ENCODE results near the gene PKHD1. TPM values are rescaled to one million over a fixed set of nuclear protein-coding genes. Genes with fewer than 3 reads are reported as not detected.

PKHD1 gene
- total RNA-seq, 1 donor from 2014 or later = 67.1 TPM

DNA sequence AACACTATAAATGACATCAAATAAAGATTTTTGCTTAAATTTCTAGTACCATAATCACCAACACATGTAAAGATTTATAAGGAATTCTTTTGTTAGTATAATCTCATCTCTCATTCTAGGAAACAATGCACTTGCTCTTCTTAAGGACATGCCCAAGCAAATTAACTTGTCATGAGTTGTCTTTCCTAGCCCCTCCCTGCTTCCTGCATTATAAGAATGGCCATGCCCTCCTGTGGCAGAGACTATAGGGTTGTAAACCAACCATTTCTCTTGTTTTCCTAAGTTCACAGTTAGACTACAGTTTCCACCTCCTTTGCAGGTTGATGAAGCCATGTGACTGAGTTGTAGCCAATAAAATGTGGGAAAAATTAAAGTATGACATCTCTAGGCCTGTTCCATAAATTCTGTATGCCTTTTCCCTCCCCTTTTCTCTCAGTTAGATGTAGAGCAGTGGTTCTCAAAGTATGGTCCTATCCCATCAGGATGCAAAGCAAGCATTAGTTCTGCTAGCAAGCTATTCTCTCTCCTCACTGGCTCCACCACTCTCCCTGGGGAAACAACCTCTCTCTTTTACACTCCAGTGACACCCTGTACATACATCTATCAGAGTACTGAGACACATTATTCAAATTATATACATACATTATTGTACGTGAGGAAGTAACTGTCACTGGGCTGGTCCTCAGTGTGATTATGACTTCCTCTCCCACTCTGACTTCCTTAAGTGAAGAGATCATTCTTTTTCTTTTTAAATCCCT lies 295.0 kb downstream of the PKHD1 start:
- no peak for DNase-seq (ENCODE audit: low read depth)

GRCh38 chr6:51790946-51791345 lies 296.5 kb downstream of the PKHD1 start:
- DNase-seq (ENCODE audit: low read depth) = no peak

DNA sequence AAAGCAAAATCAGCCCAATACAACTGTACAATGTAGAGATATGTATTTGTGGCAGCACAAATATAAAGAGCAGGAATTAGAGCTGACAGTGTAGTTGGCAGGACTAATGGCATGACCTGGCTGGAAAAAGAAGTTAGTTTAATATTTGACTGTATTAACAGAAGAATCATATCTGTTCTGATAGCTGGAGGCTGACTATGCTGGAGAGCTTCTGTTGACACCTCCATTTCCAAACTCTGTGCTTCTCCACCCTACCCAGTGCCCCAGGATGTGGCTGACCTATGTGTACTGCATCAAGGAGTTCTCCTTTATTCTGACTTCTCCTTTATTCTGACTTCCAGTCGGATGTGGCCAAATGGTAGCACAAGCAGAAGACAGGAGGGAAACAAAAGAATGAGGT lies 299.3 kb downstream of the PKHD1 start:
- no peak for DNase-seq (ENCODE audit: low read depth)

- DNase-seq (ENCODE audit: low read depth) = peak; percentile 84
These were observed 308.7 kb downstream of the PKHD1 start for GRCh38 chr6:51778666-51779065.

GRCh38 chr6:51777618-51778017 lies 309.8 kb downstream of the PKHD1 start:
- no peak for DNase-seq (ENCODE audit: low read depth)

DNA sequence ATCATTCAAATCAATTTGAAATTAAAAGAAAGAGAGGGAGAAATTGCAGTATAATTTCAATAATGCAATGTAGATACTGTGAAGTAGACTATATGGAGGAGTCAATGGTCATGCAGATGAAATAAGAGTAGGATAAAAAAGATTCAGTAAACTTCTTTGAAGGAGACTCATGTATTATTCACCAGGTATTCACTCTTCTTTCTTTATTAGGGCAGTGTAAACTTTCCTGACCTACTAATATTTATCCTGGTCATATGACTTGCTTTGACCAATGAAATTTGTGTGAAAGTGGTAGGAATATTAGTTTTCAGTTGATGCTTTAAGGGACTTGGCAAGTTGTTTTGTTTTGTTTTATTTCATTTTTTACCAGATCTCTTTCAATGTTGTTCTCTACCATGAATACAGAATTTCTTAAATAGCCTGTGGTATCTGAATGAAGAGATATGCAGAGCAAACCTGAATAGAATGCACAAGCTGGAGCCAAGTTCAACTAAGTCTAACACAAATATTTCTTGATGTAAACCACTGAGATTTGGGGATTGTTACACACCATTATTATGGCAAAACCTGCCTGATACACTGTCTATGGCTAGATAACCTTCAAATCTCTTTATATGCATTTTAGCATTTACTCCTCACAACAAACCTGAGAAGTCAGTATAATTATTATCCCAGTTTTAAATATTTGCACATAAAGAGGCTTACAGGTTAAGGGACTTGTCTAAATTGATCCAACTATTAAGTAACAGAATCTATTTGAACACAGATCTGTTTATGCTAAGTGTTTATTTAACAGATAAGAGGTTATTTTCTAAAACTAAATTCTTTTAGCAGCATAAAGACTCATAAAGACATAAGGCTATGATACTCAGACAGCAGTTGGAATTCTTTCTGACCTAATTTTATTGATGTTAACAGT lies 311.2 kb downstream of the PKHD1 start:
- DNase-seq (ENCODE audit: low read depth) = no peak

GRCh38 chr6:51768087-51768486 lies 319.3 kb downstream of the PKHD1 start:
- peak; percentile 19 for DNase-seq (ENCODE audit: low read depth)

GRCh38 chr6:51765230-51765629 lies 322.2 kb downstream of the PKHD1 start:
- DNase-seq (ENCODE audit: low read depth) = no peak

GRCh38 chr6:51753635-51754034 lies 333.8 kb downstream of the PKHD1 start:
- no peak for DNase-seq (ENCODE audit: low read depth)

DNA sequence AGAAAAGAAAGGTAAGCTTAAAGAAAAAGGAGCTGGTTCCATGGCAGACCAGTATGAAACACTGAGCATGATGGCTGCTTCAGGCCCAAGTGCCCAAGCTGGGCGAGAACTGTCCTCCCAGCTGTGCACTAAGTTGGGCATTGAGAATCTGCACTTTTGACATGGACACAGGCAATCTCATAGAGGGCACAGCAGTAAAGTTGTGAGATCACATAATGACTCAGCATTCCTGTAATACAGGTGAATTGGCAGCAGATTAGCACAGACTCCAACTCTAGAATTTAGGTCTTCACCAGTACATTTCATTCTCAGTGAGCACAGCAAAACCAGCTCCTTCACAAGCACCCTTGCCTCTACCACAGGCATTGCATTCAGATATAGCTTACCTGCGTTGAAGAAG lies 343.4 kb downstream of the PKHD1 start:
- peak; percentile 50 for DNase-seq (ENCODE audit: low read depth)

GRCh38 chr6:51740658-51741057 lies 346.8 kb downstream of the PKHD1 start:
- DNase-seq (ENCODE audit: low read depth) = no peak

- DNase-seq (ENCODE audit: low read depth) = no peak
These were observed 348.8 kb downstream of the PKHD1 start for GRCh38 chr6:51738614-51739013.

- DNase-seq (ENCODE audit: low read depth) = no peak
These were observed 349.6 kb downstream of the PKHD1 start for GRCh38 chr6:51737580-51738360.

DNA sequence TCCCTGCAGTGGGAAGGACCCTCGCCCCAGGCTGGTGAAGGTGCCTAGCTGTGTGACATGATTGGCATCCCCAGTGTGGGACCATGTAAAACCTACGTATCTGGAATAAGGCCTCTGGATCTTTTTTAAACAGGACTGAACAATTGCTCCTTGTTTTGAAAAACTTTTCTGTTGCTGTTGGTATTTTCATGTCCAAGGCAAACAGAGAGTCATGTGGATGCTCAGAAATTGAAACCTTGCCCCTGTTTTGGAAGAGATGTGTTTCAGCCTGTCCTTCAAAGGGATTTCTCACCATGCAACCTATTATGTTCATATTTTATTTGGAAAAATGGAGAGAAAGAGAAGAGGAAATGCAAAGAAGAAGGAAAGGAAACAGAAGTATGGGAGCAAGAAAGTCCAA lies 362.3 kb downstream of the PKHD1 start:
- DNase-seq (ENCODE audit: low read depth) = no peak

DNA sequence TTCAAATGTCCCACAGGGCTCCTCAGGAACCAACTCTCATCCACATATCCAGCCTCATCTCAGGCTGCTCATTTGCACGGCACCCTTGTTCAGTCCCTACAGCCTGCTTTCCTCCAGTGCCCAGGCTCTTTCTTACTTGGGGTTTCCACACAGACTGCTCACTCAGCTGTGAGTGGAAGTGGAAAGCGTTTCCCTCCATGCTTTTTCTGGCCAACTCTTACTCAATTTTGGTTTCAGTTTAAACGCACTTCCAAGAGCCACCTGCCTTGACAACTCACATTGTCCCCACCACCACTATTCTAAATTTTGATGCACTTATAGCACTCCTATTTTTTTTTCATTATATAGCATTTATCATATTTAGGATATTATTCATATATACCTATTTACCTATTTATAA lies 367.1 kb downstream of the PKHD1 start:
- DNase-seq (ENCODE audit: low read depth) = no peak

- DNase-seq (ENCODE audit: low read depth) = peak; percentile 23
These were observed 368.1 kb downstream of the PKHD1 start for GRCh38 chr6:51719297-51719696.

- DNase-seq (ENCODE audit: low read depth) = no peak
These were observed 368.9 kb downstream of the PKHD1 start for GRCh38 chr6:51718533-51718932.

GRCh38 chr6:51717477-51717876 lies 369.9 kb downstream of the PKHD1 start:
- DNase-seq (ENCODE audit: low read depth) = no peak

DNA sequence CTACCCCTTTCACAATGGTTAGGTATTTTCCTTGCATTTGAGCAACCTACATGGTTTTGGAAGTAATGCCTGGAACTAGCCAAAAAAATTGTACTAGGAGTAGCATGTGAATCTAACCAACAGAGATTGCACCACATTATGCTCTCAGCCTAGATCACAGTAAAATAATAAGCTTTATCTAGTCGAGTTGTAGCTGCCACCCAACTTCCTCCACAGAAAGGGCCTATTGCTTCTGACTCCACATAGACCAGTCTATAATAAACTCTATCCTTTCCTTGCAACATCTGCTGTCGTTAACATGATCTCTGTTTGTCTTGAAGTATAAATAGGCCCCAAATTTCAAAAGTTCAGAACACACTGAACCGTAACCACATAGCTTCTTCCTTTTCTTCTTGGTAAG lies 375.5 kb downstream of the PKHD1 start:
- no peak for DNase-seq (ENCODE audit: low read depth)

DNA sequence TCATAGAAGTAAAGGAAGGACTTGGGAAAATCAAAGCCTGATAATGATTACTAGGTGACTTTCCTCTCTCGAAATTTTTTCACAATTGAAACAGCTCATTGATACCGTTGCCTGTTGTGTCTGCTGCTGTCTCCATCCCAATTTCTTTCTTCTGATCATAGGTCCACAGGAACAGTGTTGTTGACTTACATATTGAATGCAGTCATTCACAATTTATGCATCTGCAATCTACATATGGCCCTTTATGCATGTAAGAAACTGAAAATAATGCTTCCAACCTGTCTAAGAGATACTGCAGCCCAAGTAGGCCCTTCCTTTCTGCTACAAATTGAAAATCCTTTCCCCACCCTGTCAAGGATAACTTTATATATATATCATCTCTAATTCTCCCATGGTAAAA lies 381.3 kb downstream of the PKHD1 start:
- DNase-seq (ENCODE audit: low read depth) = no peak

DNA sequence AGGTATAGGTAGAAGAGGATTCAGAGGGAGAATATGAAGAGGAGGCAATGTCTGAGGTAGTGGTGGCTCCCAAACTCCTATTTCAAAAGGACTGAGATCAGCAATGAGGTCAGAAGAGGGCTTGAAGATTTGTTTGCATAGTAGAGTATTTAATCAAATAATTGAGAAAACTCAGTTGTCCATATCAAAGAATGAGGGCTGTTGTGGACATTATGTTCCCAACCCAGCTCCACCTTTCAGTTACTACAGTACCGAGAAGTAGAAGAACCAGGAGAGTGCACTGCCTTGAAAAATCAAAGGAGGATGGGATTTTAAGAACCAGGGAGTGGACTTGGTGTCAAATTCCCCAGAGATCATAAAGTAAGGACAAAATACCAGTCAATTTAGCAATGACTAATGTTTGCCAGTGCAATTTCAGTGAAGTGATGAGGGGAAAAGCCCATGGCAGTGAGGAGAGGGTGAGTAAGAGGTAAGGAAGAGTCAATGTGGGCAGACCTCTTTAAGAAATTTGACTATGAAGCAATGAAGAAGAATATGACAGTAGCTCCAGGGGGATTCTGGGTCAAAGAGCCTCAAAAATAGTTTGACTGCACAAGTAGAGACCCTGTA lies 382.4 kb downstream of the PKHD1 start:
- DNase-seq (ENCODE audit: low read depth) = peak; percentile 25

GRCh38 chr6:51702851-51703250 lies 384.6 kb downstream of the PKHD1 start:
- no peak for DNase-seq (ENCODE audit: low read depth)
